Measurements from ENCODE around the gene LETMD1. TPM values are rescaled to one million over a fixed set of nuclear protein-coding genes. Genes with fewer than 3 reads are reported as not detected.

LETMD1 gene
- total and polyA plus RNA-seq, 11 donors = 13.6 to 34.4 (median 22.7) TPM

DNA sequence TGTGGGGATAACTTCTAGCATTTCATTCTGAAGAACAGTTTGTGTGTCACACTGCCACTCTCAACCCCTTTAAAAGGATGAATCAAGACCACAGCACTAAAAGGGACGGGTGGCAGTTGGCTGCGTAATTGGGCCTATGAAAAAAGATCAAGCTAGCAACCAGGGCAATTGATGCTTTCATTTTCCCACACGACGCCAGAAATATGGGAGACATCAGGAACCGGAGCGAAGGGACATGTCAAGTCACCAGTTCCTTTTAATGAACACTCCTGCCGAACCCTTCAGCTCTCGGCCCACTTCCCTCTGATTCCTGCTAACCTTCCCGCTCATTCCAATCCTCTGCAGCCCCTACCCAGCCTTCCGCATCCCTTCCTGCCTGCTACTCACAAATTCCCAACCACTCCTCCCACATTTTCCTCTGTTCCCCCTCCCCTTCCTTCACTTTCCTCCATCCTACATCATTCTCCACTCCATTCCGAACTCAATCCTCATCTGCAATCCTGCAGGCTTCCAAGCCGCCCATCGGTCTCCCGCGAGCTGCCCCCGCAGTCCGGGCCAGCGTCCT, 34.5 kb downstream of the LETMD1 start:
- WGBS, 4 donors = 1% methylated on average over 18 of the region's 18 CpGs
- Histone ChIP-seq H3K9me3 (no peaks in the 10 kb centered on the region), H3K4me3 (peak overlapping the region; percentile 74 to 99 (median 86)), H3K27ac (peak overlapping the region; percentile 85 to 97 (median 92)), H3K27me3 (no peaks in the 10 kb centered on the region), H3K36me3 (peaks cover 0 to 3% (median 0%) of the 10 kb centered on the region in 9 donors), H3K4me1 (peaks cover 0 to 46% (median 23%) of the 10 kb centered on the region in 12 donors)
- no peak for TF ChIP-seq POLR2A (IDR thresholded peaks at IDR 0.05)
- TF ChIP-seq, protein P1, sequence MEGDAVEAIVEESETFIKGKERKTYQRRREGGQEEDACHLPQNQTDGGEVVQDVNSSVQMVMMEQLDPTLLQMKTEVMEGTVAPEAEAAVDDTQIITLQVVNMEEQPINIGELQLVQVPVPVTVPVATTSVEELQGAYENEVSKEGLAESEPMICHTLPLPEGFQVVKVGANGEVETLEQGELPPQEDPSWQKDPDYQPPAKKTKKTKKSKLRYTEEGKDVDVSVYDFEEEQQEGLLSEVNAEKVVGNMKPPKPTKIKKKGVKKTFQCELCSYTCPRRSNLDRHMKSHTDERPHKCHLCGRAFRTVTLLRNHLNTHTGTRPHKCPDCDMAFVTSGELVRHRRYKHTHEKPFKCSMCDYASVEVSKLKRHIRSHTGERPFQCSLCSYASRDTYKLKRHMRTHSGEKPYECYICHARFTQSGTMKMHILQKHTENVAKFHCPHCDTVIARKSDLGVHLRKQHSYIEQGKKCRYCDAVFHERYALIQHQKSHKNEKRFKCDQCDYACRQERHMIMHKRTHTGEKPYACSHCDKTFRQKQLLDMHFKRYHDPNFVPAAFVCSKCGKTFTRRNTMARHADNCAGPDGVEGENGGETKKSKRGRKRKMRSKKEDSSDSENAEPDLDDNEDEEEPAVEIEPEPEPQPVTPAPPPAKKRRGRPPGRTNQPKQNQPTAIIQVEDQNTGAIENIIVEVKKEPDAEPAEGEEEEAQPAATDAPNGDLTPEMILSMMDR (IDR thresholded peaks at IDR 0.05) = no peak
- DNase-seq (no peak), ATAC-seq (no peak)
- intact Hi-C loops (cut with DNase I) = loop anchor here in 5 of 10 donors (2.0 to 10.0 kb wide), 5 partner anchors 34 to 162 kb away; partner anchors contain the start of genes LETMD1 (in 5 of the 5) and DAZAP2 (in 1 of the 5)

DNA sequence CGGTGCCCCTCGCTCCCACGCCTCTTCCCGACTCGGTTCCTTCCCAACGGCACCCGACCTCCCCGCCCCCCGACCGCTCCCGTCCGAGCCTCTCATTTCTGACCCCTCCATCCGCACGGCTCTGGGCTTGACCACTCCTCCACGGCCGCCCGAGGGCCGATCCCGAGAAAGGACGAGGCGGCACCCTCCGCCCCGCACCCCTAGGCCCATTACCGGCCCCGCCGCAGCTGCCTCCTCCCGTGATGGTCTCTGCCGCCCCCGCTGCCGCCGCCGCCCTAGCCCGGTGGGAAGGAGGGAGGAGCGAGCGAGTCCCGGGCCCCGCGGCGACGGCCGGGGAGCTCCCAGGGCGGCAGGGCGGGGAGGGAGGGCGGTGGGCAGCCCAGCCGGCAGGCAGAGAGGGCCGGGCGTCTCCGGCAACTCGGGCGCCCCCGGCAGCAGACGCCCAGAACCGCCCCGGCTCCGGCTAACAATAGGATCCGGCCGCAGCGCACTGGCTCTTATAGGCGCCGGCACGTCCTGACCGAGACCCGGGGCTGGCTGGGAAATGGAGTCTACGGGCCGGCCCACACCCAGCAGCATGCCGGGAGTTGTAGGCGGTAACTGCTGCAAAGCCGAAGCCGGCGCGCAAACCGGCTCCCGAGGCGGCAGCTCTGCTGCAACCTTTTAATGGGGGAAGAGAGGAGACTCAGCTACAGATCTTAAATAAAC, 35.2 kb downstream of the LETMD1 start, which contains the start of gene CSRNP2:
Gene CSRNP2, minus strand, starts transcription at position 471 of the 708 bp plus-strand sequence. CDS start 7,035 bp downstream, outside the sequence.
- H3K9me3 ChIP-seq = no peaks in the 10 kb centered on the region
- WGBS, 4 donors = 0 to 1% (median 0%) methylated on average over 23 to 74 of the region's 74 CpGs
- H3K4me3 ChIP-seq = peak within 1 kb of the TSS; percentile 74 to 99 (median 86)
- peaks cover 0 to 42% (median 18%) of the 10 kb centered on the region in 12 donors for H3K4me1 ChIP-seq
- no peaks in the 10 kb centered on the region for H3K27me3 ChIP-seq
- H3K27ac ChIP-seq = peak within 1 kb of the TSS; percentile 85 to 97 (median 92)
- intact Hi-C loops (cut with DNase I) = loop anchor here in 5 of 10 donors (2.0 to 10.0 kb wide), 5 partner anchors 34 to 162 kb away; partner anchors contain the start of genes LETMD1 (in 5 of the 5) and DAZAP2 (in 1 of the 5)
- peaks cover 0 to 3% (median 0%) of the 10 kb centered on the region in 9 donors for H3K36me3 ChIP-seq
- DNase-seq = peak; percentile 97 to 98 (median 97)
- peak; percentile 99 to 100 (median 100) for ATAC-seq
- TF ChIP-seq POLR2A (IDR thresholded peaks at IDR 0.05) = peak; percentile 99 to 100
- TF ChIP-seq, protein P1 (IDR thresholded peaks at IDR 0.05) = peak in 4 of 12 donors; percentile 9 to 40 (median 21)

DNA sequence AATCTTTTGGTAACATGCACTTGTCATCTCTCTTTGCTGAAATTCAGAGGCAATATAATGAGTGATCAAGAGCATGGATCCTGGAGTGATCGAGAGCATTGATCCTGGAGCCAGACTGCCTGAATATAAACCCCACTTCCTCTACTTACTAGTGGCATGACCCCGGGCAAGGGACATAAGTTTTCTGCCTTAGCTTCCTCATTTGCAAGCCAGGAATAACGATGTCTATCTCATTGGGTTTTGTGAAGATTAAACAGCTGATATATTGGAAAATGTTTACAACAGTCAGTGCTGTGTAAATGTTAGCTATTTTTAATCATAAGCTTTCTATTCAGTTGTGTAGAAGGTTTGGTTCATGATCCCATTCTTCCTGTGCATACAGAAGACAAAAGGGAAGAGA, 37.6 kb downstream of the LETMD1 start:
- peaks cover 0 to 14% (median 5%) of the 10 kb centered on the region in 9 donors for H3K36me3 ChIP-seq
- intact Hi-C loops (cut with DNase I) = loop anchor here in 2 of 10 donors (10.0 kb wide), 2 partner anchors 149 to 159 kb away; partner anchors contain the start of gene DAZAP2 (in 1 of the 2)
- no peak for TF ChIP-seq POLR2A (IDR thresholded peaks at IDR 0.05)
- TF ChIP-seq, protein P1 (IDR thresholded peaks at IDR 0.05) = no peak
- no peaks in the 10 kb centered on the region for H3K9me3 ChIP-seq
- ATAC-seq = no peak
- no peaks in the 10 kb centered on the region for H3K27me3 ChIP-seq
- H3K4me3 ChIP-seq = no peak overlapping the region
- peaks cover 0 to 37% (median 15%) of the 10 kb centered on the region in 12 donors for H3K4me1 ChIP-seq
- peak overlapping the region in 1 of 12 donors; percentile 24 for H3K27ac ChIP-seq
- no peak for DNase-seq
- WGBS, 4 donors = 82 to 93% (median 89%) methylated on average over 3 of the region's 3 CpGs

DNA sequence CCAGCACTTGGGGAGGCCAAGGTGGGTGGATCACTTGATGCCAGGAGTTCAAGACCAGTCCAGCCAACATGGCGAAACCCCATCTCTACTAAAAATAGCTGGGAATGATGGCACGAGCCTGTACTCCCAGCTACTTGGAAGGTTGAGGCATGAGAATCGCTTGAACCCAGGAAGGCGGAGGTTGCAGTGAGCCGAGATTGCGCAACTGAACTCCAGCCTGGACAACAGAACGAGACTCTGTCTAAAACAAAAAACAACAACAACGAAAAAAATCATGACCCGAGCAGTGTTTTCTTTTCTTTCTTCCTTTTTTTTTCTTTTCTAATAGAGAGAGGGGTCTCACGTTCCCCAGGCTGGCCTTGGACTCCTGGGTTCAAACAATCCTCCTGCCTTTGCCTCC, 38.8 kb downstream of the LETMD1 start:
- Histone ChIP-seq H3K9me3 (no peaks in the 10 kb centered on the region), H3K4me3 (no peak overlapping the region), H3K4me1 (peaks cover 0 to 25% (median 6%) of the 10 kb centered on the region in 12 donors), H3K36me3 (peaks cover 0 to 21% (median 10%) of the 10 kb centered on the region in 9 donors), H3K27ac (no peak overlapping the region), H3K27me3 (no peaks in the 10 kb centered on the region)
- no peak for ATAC-seq
- WGBS, 4 donors = 87 to 93% (median 89%) methylated on average over 10 of the region's 10 CpGs
- TF ChIP-seq POLR2A (IDR thresholded peaks at IDR 0.05) = no peak
- TF ChIP-seq, protein P1 (IDR thresholded peaks at IDR 0.05) = no peak
- intact Hi-C loops (cut with DNase I) = loop anchor here in 2 of 10 donors (10.0 kb wide), 2 partner anchors 148 to 158 kb away; partner anchors contain the start of gene DAZAP2 (in 1 of the 2)
- no peak for DNase-seq

Data from heart left ventricle (tissue), 16 donors.